ENCODE data around the gene IFIT2. TPM values are rescaled to one million over a fixed set of nuclear protein-coding genes. Genes with fewer than 3 reads are reported as not detected.
A peak's percentile ranks its signal among the peaks of the same experiment; 100 is the strongest.

IFIT2 gene
- total and polyA plus RNA-seq, 2 experiments from 2014 or later = 0.10 TPM; not detected in 1

GRCh38 chr10:89256340-89256739, 45.5 kb upstream of the IFIT2 start (continued):
- TF ChIP-seq REST (IDR thresholded peaks at IDR 0.05; ENCODE audit: unreplicated experiment) (no peak), CREB1 (CRISPR knock-in tag; IDR thresholded peaks at IDR 0.05; ENCODE audit: low read depth) (no peak)

GRCh38 chr10:89256962-89257361, 44.9 kb upstream of the IFIT2 start:
- Mint-ChIP-seq H3K4me1 (peaks cover 11% of the 10 kb centered on the region; the same call in 2 of the 3 replicates), H3K27me3 (ENCODE audit: insufficient read depth, low read depth, poor library complexity) (peaks cover 5% of the 10 kb centered on the region), H3K36me3 (ENCODE audit: low read depth) (peaks cover 28% of the 10 kb centered on the region), H3K27ac (no peak overlapping the region), H3K4me3 (no peak overlapping the region), H3K9me3 (peaks cover 33% of the 10 kb centered on the region)
- no peak for DNase-seq (ENCODE audit: low spot score)
- TF ChIP-seq ZNF462 (CRISPR knock-in tag; IDR thresholded peaks at IDR 0.05) (no peak), JUNB (IDR thresholded peaks at IDR 0.05; ENCODE audit: unreplicated experiment) (no peak), ETS1 (IDR thresholded peaks at IDR 0.05) (no peak), CREB1 (CRISPR knock-in tag; IDR thresholded peaks at IDR 0.05; ENCODE audit: low read depth) (no peak)
- no peak for ATAC-seq
- Histone ChIP-seq H3K27ac (ENCODE audit: low read depth) (no peak overlapping the region), H3K79me2 (replicated peaks; ENCODE audit: insufficient read depth) (no peaks in the 10 kb centered on the region), H2AFZ (0 out of 2 replicates have a peak overlapping the region, but pooled peaks have one; percentile 48), H3K4me3 (no peak overlapping the region), H3F3A (replicated peaks; ENCODE audit: low read depth) (no peaks in the 10 kb centered on the region), H3K36me3 (ENCODE audit: insufficient read depth) (no peaks in the 10 kb centered on the region), H3K27me3 (ENCODE audit: insufficient read depth) (no peaks in the 10 kb centered on the region), H3K4me2 (no peak overlapping the region), H3K9me2 (ENCODE audit: insufficient read depth) (0 out of 2 replicates have a peak, but pooled peaks cover 7% of the 10 kb centered on the region), H4K20me1 (replicated peaks; ENCODE audit: insufficient read depth) (no peaks in the 10 kb centered on the region), H3K4me1 (ENCODE audit: insufficient read depth) (peaks cover 13% of the 10 kb centered on the region; the same call in 1 of the 2 replicates)

Measured in GM23338 (cell line).